HCT116 (cell line): ENCODE data around the gene ENPP5.

Experiments used
- EZH2 ChIP-seq: fragments of 200-600 bp; sonication (generic); IDR thresholded peaks from 2 replicates; pipeline ENCODE4 v1.6.1; 2017; ENCODE audit warnings: antibody characterized with exemption, mixed run types
- EZH2phosphoT487 ChIP-seq: fragments of 200-600 bp; IDR thresholded peaks from 2 replicates; pipeline ENCODE4 v1.6.1; 2018; ENCODE audit warnings: antibody characterized with exemption, borderline replicate concordance
- JUND ChIP-seq: IDR thresholded peaks from 2 replicates; pipeline ENCODE4 v1.6.1; 2012
- POLR2A ChIP-seq: IDR thresholded peaks from 2 replicates; pipeline ENCODE4 v1.7.0; 2011; ENCODE audit warnings: borderline replicate concordance; ENCODE audit not compliant: insufficient read depth, insufficient read length; ENCODE audit errors: extremely low read depth
- POLR2AphosphoS5 ChIP-seq: IDR thresholded peaks from 2 replicates; pipeline ENCODE4 v1.6.1; 2011; ENCODE audit warnings: mild to moderate bottlenecking, low read depth, low read length, moderate library complexity
- RAD21 ChIP-seq: IDR thresholded peaks from 2 replicates; pipeline ENCODE4 v1.6.1; 2012; ENCODE audit warnings: low read depth, mild to moderate bottlenecking
- REST ChIP-seq: IDR thresholded peaks from 2 replicates; pipeline ENCODE4 v1.6.1; 2012; ENCODE audit warnings: low read depth
- SIN3A ChIP-seq: IDR thresholded peaks from 2 replicates; pipeline ENCODE4 v1.6.1; 2012; ENCODE audit warnings: low read depth
- SP1 ChIP-seq: IDR thresholded peaks from 2 replicates; pipeline ENCODE4 v1.6.1; 2012; ENCODE audit warnings: low read depth
- ZBTB33 ChIP-seq: IDR thresholded peaks from 2 replicates; pipeline ENCODE4 v1.6.1; 2011; ENCODE audit warnings: mild to moderate bottlenecking, low read length, moderate library complexity; ENCODE audit not compliant: insufficient replicate concordance; ENCODE audit errors: extremely low read depth
- ZNF274 ChIP-seq: fragments of 200-500 bp; sonication (Bioruptor generic); IDR thresholded peaks from 2 replicates; pipeline ENCODE4 v1.6.1; 2014; ENCODE audit warnings: mild to moderate bottlenecking, low read depth, low read length, inconsistent platforms
- TF ChIP-seq, protein P1 (sequence below), 3 experiments: fragments of 200-600 bp in 1 of 3; sonication (generic) in 1 of 3; IDR thresholded peaks in 2 of 3; conservative IDR thresholded peaks in 1 of 3; 2 replicates each; pipeline ENCODE4 v1.5.1; 2012 to 2017; ENCODE audit warnings: low read depth in 2 of 3, low read length in 2 of 3, antibody characterized with exemption in 1 of 3, borderline replicate concordance in 1 of 3, control low read depth in 1 of 3, mild to moderate bottlenecking in 1 of 3, mixed read lengths in 1 of 3, mixed run types in 1 of 3, moderate library complexity in 1 of 3; ENCODE audit not compliant: insufficient read depth in 1 of 3

DNA sequence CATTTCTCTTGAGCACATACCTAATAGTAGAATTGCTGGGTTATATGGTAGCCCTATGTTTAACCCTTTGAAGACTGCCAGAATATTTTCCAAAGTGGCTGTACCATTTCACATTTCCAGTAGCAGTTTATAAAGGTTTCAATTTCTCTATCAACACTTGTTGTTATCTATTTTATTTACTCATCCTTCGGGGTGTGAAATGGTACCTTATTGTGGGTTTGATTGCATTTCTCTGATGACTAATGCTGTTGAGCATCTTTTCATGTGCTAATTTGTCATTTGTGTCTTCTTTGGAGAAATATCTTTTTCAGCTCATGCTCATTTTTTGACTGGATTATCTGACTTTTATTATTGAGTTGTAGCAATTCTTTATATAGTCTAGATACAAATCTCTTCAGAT, 35.6 kb downstream of the ENPP5 start:
- no peak for TF ChIP-seq POLR2AphosphoS5
- TF ChIP-seq, protein P1, sequence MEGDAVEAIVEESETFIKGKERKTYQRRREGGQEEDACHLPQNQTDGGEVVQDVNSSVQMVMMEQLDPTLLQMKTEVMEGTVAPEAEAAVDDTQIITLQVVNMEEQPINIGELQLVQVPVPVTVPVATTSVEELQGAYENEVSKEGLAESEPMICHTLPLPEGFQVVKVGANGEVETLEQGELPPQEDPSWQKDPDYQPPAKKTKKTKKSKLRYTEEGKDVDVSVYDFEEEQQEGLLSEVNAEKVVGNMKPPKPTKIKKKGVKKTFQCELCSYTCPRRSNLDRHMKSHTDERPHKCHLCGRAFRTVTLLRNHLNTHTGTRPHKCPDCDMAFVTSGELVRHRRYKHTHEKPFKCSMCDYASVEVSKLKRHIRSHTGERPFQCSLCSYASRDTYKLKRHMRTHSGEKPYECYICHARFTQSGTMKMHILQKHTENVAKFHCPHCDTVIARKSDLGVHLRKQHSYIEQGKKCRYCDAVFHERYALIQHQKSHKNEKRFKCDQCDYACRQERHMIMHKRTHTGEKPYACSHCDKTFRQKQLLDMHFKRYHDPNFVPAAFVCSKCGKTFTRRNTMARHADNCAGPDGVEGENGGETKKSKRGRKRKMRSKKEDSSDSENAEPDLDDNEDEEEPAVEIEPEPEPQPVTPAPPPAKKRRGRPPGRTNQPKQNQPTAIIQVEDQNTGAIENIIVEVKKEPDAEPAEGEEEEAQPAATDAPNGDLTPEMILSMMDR (IDR thresholded peaks at IDR 0.05 in 2 of 3, conservative IDR thresholded peaks at IDR 0.05 in 1 of 3; ENCODE audit: borderline replicate concordance in 1 of 3, insufficient read depth in 1 of 3, low read depth in 2 of 3, low read length in 2 of 3): no peak
- TF ChIP-seq EZH2phosphoT487: no peak
- TF ChIP-seq ZNF274: no peak
- no peak for TF ChIP-seq POLR2A
- TF ChIP-seq ZBTB33: no peak
- no peak for TF ChIP-seq EZH2
- TF ChIP-seq SP1: no peak
- TF ChIP-seq JUND: no peak
- TF ChIP-seq RAD21: no peak
- TF ChIP-seq REST: no peak
- no peak for TF ChIP-seq SIN3A
